HG03460 (cell line): ENCODE data around the gene CDC42BPB.

Source experiments
- ATAC-seq: cut with Tn5 transposase; IDR thresholded peaks from one replicate; pipeline ENCODE4 v1.9.1; 2021; ENCODE audit not compliant: unreplicated experiment

Gene CDC42BPB

GRCh38 chr14:102945346-102946130, 111.8 kb downstream of the CDC42BPB start:
- no peak for ATAC-seq

GRCh38 chr14:102944448-102945330, 112.7 kb downstream of the CDC42BPB start:
- no peak for ATAC-seq

- no peak for ATAC-seq
Observed at GRCh38 chr14:102943979-102944378, 113.4 kb downstream of the CDC42BPB start.

GRCh38 chr14:102943454-102943853, 113.9 kb downstream of the CDC42BPB start:
- ATAC-seq, result no peak

- no peak for ATAC-seq
Observed at GRCh38 chr14:102942069-102942468, 115.3 kb downstream of the CDC42BPB start.

GRCh38 chr14:102941419-102942011, 115.8 kb downstream of the CDC42BPB start:
- ATAC-seq, result no peak

- ATAC-seq, result no peak
Observed at GRCh38 chr14:102940729-102941362, 116.5 kb downstream of the CDC42BPB start.

- ATAC-seq, result no peak
Observed at GRCh38 chr14:102939820-102940561, 117.4 kb downstream of the CDC42BPB start.

GRCh38 chr14:102939329-102939728, 118.0 kb downstream of the CDC42BPB start:
- no peak for ATAC-seq

GRCh38 chr14:102938191-102938590, 119.2 kb downstream of the CDC42BPB start:
- ATAC-seq, result no peak

- ATAC-seq, result no peak
Observed at GRCh38 chr14:102937331-102938175, 119.8 kb downstream of the CDC42BPB start.

- ATAC-seq, result no peak
Observed at GRCh38 chr14:102935756-102936155, 121.6 kb downstream of the CDC42BPB start.

GRCh38 chr14:102933618-102934231, 123.6 kb downstream of the CDC42BPB start:
- ATAC-seq, result no peak

- ATAC-seq, result no peak
Observed at GRCh38 chr14:102932484-102933248, 124.7 kb downstream of the CDC42BPB start.

- ATAC-seq, result no peak
Observed at GRCh38 chr14:102931580-102932285, 125.6 kb downstream of the CDC42BPB start.

GRCh38 chr14:102930753-102931579, 126.4 kb downstream of the CDC42BPB start:
- ATAC-seq, result no peak
